G401 (cell line): ENCODE data around the gene ESRRG. TPM values are rescaled to one million over a fixed set of nuclear protein-coding genes. Genes with fewer than 3 reads are reported as not detected.

Source experiments
- DNase-seq: peaks from one replicate; pipeline ENCODE4 v3.0.0-alpha.2; 2015; ENCODE audit warnings: low spot score
- in situ Hi-C: cut with HindIII; loops from 2 replicates; pipeline ENCODE4 v1.10.0; 2016; ENCODE audit warnings: low sequenced_read_pairs, mixed read lengths
- total RNA-seq: library from RNA; depleted of rRNA; stranded (reverse); fragments of >200 nt; shearing (Covaris generic); gene quantifications from 2 replicates; pipeline ENCODE4 v1.2.3, GENCODE V29; 2014

ESRRG gene
- total RNA-seq, 1 experiment from 2014 or later = not detected

GRCh38 chr1:216476341-216476740 is 246.9 kb downstream of the ESRRG start:
- in situ Hi-C loops = no loop called here
- no peak for DNase-seq

- in situ Hi-C loops = no loop called here
- no peak for DNase-seq
Observed at GRCh38 chr1:216475659-216476276, 247.5 kb downstream of the ESRRG start.

DNA sequence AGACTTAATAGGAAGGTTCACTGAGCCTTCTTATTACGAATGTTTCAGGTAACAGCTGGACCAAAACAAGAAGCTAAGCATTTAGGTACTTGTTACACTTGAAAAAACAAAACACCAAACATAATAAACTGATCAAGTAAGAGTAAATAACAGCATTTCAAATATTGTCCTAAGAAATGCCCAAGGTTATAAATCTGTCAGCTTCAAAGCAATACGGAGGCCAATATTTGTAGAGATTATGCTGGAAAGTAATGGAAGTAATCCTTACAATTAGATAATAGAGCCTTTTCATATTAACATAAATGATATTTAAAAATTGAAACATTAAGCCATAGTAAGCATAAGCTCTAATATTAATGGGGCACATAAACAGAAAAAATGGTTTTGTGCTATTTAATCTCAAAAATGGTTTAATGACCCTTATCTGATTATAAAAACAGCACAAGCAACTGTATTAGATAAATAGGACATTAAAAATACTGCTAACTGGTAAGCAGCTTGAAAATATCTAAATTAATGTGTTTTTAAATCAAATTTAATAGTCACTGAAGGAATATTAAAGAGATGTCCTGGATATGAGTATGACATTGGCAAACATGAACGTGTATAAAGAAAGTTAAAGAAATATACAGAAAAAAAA is 256.9 kb downstream of the ESRRG start:
- in situ Hi-C loops = no loop called here
- DNase-seq = no peak

DNA sequence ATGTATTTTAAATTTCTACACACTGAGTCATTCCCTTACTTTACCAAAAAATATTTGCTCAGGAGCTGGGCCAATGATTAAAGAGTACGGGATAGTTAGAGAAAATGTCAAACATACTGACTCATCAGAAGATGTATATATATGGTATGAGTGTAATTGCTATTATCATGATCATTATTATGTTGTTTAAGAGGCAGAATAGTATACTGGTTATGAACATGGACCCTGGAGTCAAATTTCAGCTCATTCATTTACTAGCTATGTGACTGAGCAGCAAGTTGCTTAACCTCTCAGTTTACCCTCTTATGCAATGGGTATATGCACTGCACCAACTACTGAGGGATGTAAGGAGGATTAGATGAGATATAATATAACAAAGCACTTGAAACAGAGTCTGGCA is 258.7 kb downstream of the ESRRG start:
- in situ Hi-C loops = no loop called here
- no peak for DNase-seq

DNA sequence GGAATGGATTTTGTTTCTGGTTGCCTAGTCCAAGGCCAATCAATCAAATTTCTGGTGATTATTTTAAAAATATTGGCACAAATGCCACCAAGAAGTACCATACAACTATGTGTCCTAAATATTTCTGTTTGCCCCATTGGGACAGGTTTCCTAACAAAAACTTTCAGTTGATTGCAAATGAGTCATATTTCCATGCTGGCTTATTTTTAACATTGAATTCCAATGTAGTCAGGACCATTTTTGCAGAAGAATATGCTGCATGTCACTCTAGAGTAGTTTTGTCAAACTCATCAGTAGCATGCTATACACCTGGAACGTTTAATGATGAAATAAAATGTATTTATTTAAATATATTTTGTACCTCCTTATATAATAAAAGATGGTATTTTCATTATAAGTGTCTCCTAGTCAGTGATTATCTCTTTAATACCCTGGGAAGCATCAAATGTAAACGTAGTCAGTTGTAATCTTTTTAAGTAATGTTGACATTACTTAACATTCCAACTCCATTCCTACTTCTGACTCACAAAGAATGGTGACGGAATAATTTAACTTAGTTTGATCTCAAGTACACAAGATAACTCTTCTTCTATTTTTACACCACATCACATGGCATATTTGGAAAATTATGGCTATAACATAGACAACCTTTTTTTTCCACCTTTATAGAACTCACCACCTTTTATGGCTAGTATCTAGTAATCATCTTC is 261.0 kb downstream of the ESRRG start:
- in situ Hi-C loops = no loop called here
- no peak for DNase-seq

DNA sequence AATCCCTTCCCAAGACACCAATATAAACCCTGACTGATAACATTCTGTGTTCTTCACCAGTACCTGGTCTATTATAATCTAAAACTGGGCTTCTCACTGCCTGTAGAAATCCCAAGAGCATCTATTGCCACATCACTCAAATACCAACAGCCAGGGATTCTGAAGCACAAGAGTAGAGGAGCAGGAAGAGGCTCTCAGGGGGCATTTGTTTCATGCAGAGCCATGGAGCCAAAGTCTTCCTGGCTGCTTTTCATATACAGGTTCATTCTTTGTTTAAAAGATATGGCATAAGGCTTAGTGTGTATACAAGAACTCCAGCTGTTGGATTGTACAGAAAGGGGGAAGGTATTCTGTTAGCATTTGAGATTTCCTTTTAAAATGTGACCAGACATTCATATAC is 261.8 kb downstream of the ESRRG start:
- no peak for DNase-seq
- in situ Hi-C loops = no loop called here

GRCh38 chr1:216459651-216460207 is 263.5 kb downstream of the ESRRG start:
- DNase-seq = no peak
- in situ Hi-C loops = no loop called here

DNA sequence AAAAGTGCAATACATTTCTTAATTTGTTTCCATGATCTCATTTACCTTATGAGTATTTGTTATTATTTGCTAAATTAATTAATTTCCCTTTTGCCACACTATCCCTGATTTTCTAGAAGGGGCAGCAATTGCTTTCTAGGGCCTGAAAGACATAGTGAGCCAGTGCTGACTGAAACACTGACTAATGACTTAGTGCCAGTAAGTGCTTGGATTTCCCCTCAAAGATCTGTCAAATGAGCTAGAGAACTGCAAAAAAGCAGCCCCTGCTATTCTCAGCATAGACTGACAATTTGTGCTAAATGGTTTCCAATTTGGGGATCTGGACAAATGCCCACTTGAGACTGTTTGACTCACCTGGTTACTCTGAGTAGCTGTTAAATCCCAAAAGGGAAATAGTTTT is 264.4 kb downstream of the ESRRG start:
- in situ Hi-C loops = no loop called here
- no peak for DNase-seq

DNA sequence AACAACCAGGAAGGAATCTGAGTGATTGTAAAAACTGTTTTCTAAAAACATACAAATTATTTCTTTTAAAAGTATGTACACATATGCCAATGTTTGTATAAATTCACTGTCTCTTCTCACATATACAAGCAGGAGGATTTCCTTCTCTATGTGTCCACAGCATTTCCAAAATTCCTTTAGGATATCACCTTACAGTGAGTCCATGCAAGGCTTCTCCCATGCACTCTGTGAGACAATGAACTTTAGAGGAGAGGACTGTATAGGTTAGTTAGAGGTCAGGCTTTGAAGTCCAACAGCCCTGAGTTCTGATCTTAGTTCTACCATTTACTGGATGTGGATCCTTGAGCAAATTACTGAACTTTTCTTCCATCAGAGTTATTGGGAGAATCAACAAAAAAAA is 265.9 kb downstream of the ESRRG start:
- in situ Hi-C loops = no loop called here
- DNase-seq = no peak

DNA sequence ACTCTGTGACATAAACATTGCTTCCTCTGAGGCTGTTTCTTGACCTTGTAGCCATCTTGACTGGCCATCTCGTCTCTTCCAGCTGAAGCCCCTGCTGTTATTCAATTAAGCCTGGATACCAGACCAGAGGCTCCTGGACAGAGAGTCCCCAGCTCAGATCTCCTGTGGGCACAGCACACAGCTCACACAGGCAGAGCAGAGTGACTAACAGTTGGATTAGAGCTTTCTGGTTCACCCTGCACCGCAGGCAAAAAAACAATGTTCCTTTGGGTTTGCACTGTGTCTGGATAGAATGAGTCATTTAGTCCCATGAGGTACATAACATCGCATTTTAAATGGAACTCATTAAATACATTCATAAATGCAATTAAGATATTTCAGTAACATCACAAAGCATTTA is 266.5 kb downstream of the ESRRG start:
- in situ Hi-C loops = no loop called here
- DNase-seq = peak; percentile 8

- in situ Hi-C loops = no loop called here
- no peak for DNase-seq
Observed at GRCh38 chr1:216453777-216454176, 269.5 kb downstream of the ESRRG start.
